ENCODE measurements around the gene PPP1R13B. TPM values are rescaled to one million over a fixed set of nuclear protein-coding genes. Genes with fewer than 3 reads are reported as not detected.

The PPP1R13B gene
- total RNA-seq, 1 experiment from 2014 or later: 17.8 TPM

DNA sequence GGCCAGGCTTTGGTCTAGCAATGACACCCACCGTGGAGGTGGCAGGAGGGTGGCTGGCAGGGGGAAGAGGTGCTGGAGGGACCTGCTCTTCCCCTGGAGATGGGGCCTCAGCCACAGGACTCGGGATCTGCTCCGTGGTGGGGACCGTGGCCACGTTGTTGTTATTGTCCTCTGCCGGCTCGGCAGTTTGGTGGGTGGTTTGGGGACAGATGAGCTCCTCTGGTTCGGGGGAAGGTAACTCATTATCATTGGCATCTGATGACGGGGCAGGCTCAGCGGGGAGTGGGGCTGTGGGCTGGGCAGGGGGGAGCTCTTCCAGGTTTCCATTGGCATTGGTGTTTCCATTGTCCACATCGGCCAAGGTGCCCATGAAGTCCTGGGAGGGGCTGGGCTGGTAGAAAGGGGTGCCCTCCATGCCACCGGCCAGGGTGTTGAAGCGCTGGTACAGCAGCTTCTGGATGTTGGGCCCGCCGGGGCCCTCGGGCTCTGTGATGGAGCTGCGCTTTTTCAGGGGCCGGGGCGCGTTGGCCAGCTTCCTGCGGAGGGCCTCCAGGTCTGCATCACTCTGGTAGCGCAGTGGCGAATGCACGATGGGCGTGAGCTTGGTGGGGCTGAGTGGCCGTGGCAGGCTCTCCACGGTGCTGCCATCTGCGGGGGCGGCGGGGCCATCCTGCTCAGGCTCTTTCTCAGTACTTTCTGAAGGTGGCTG, 107.4 kb downstream of the PPP1R13B start:
- CTCF ChIA-PET: no interaction called here

More for the DNA sequence above, 107.4 kb downstream of the PPP1R13B start:
- Histone ChIP-seq H3K9me2 (ENCODE audit: insufficient read depth) (no peaks in the 10 kb centered on the region), H4K20me1 (ENCODE audit: insufficient read depth) (no peaks in the 10 kb centered on the region), H3K4me1 (ENCODE audit: control insufficient read depth in 1 of 2, insufficient read depth in 2 of 2, low read length in 2 of 2) (no peaks in the 10 kb centered on the region), H3K9me3 (ENCODE audit: control insufficient read depth in 1 of 2, insufficient read depth in 1 of 2, low read depth in 1 of 2, low read length in 2 of 2) (no peaks in the 10 kb centered on the region), H3K79me2 (ENCODE audit: insufficient read depth, low read length) (no peaks in the 10 kb centered on the region), H3K4me3 (replicated peaks in 1 of 2; ENCODE audit: low read depth in 1 of 2, low read length in 2 of 2) (no peak overlapping the region), H2AFZ (ENCODE audit: low read depth, low read length, poor library complexity, severe bottlenecking) (no peak overlapping the region), H3K27me3 (ENCODE audit: insufficient read depth, low read length) (no peaks in the 10 kb centered on the region), H3K27ac (ENCODE audit: low read depth, low read length) (no peak overlapping the region), H3K9ac (ENCODE audit: low read length) (no peak overlapping the region), H3K4me2 (ENCODE audit: low read length) (no peak overlapping the region), H3K36me3 (ENCODE audit: control insufficient read depth in 1 of 2, insufficient read depth in 2 of 2, low read length in 2 of 2) (peaks cover 0 to 3% of the 10 kb centered on the region in 2 experiments; a peak in 2 of 4 replicates)
- BruUV-seq (replicated peaks): no TSS peak
- TF ChIP-seq CBX3 (IDR thresholded peaks at IDR 0.05; ENCODE audit: low read depth): no peak
- TF ChIP-seq EZH2 (IDR thresholded peaks at IDR 0.05): no peak
- TF ChIP-seq ELF1 (IDR thresholded peaks at IDR 0.05; ENCODE audit: borderline replicate concordance, low read depth): no peak
- no peak for TF ChIP-seq POLR2AphosphoS5 (IDR thresholded peaks at IDR 0.05; ENCODE audit: low read depth, low read length)
- no peak for TF ChIP-seq TCF7L2 (IDR thresholded peaks at IDR 0.05; ENCODE audit: borderline replicate concordance, extremely low read depth, insufficient read depth, insufficient read length)
- TF ChIP-seq EGR1 (IDR thresholded peaks at IDR 0.05; ENCODE audit: low read depth): no peak
- TF ChIP-seq FOSL1 (IDR thresholded peaks at IDR 0.05; ENCODE audit: low read depth): no peak
- TF ChIP-seq, protein P1, sequence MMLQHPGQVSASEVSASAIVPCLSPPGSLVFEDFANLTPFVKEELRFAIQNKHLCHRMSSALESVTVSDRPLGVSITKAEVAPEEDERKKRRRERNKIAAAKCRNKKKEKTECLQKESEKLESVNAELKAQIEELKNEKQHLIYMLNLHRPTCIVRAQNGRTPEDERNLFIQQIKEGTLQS (IDR thresholded peaks at IDR 0.05): no peak
- no peak for TF ChIP-seq EZH2phosphoT487 (IDR thresholded peaks at IDR 0.05; ENCODE audit: borderline replicate concordance)
- no peak for TF ChIP-seq YY1 (IDR thresholded peaks at IDR 0.05; ENCODE audit: extremely low read depth, insufficient replicate concordance, low read depth, low read length)
- TF ChIP-seq SP1 (IDR thresholded peaks at IDR 0.05; ENCODE audit: low read depth): no peak
- no peak for TF ChIP-seq ZNF274 (IDR thresholded peaks at IDR 0.05; ENCODE audit: low read depth, low read length)
- TF ChIP-seq, protein P2, sequence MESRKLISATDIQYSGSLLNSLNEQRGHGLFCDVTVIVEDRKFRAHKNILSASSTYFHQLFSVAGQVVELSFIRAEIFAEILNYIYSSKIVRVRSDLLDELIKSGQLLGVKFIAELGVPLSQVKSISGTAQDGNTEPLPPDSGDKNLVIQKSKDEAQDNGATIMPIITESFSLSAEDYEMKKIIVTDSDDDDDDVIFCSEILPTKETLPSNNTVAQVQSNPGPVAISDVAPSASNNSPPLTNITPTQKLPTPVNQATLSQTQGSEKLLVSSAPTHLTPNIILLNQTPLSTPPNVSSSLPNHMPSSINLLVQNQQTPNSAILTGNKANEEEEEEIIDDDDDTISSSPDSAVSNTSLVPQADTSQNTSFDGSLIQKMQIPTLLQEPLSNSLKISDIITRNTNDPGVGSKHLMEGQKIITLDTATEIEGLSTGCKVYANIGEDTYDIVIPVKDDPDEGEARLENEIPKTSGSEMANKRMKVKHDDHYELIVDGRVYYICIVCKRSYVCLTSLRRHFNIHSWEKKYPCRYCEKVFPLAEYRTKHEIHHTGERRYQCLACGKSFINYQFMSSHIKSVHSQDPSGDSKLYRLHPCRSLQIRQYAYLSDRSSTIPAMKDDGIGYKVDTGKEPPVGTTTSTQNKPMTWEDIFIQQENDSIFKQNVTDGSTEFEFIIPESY (IDR thresholded peaks at IDR 0.05; ENCODE audit: extremely low read depth, insufficient replicate concordance, low read length): no peak
- TF ChIP-seq SIN3A (IDR thresholded peaks at IDR 0.05; ENCODE audit: low read depth): no peak
- TF ChIP-seq RAD21 (IDR thresholded peaks at IDR 0.05; ENCODE audit: low read depth): no peak
- TF ChIP-seq, protein P3, sequence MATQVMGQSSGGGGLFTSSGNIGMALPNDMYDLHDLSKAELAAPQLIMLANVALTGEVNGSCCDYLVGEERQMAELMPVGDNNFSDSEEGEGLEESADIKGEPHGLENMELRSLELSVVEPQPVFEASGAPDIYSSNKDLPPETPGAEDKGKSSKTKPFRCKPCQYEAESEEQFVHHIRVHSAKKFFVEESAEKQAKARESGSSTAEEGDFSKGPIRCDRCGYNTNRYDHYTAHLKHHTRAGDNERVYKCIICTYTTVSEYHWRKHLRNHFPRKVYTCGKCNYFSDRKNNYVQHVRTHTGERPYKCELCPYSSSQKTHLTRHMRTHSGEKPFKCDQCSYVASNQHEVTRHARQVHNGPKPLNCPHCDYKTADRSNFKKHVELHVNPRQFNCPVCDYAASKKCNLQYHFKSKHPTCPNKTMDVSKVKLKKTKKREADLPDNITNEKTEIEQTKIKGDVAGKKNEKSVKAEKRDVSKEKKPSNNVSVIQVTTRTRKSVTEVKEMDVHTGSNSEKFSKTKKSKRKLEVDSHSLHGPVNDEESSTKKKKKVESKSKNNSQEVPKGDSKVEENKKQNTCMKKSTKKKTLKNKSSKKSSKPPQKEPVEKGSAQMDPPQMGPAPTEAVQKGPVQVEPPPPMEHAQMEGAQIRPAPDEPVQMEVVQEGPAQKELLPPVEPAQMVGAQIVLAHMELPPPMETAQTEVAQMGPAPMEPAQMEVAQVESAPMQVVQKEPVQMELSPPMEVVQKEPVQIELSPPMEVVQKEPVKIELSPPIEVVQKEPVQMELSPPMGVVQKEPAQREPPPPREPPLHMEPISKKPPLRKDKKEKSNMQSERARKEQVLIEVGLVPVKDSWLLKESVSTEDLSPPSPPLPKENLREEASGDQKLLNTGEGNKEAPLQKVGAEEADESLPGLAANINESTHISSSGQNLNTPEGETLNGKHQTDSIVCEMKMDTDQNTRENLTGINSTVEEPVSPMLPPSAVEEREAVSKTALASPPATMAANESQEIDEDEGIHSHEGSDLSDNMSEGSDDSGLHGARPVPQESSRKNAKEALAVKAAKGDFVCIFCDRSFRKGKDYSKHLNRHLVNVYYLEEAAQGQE (IDR thresholded peaks at IDR 0.05; ENCODE audit: low read depth): no peak
- TF ChIP-seq, protein P4, sequence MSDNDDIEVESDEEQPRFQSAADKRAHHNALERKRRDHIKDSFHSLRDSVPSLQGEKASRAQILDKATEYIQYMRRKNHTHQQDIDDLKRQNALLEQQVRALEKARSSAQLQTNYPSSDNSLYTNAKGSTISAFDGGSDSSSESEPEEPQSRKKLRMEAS (IDR thresholded peaks at IDR 0.05): no peak
- TF ChIP-seq, protein P5, sequence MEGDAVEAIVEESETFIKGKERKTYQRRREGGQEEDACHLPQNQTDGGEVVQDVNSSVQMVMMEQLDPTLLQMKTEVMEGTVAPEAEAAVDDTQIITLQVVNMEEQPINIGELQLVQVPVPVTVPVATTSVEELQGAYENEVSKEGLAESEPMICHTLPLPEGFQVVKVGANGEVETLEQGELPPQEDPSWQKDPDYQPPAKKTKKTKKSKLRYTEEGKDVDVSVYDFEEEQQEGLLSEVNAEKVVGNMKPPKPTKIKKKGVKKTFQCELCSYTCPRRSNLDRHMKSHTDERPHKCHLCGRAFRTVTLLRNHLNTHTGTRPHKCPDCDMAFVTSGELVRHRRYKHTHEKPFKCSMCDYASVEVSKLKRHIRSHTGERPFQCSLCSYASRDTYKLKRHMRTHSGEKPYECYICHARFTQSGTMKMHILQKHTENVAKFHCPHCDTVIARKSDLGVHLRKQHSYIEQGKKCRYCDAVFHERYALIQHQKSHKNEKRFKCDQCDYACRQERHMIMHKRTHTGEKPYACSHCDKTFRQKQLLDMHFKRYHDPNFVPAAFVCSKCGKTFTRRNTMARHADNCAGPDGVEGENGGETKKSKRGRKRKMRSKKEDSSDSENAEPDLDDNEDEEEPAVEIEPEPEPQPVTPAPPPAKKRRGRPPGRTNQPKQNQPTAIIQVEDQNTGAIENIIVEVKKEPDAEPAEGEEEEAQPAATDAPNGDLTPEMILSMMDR (IDR thresholded peaks at IDR 0.05 in 2 of 3, conservative IDR thresholded peaks at IDR 0.05 in 1 of 3; ENCODE audit: borderline replicate concordance in 1 of 3, insufficient read depth in 1 of 3, low read depth in 2 of 3, low read length in 2 of 3): no peak
- intact Hi-C loops (cut with micrococcal nuclease): no loop called here
- ATAC-seq (no peak), DNase-seq (ENCODE audit: low read depth, low spot score) (no peak)
- RAD21 ChIA-PET (ENCODE audit: low non-redundant PET in 1 of 2, low total read pairs in 2 of 2, uncharacterized antibody in 2 of 2, unreplicated experiment in 2 of 2): no interaction called here
- POLR2A ChIA-PET: no interaction called here
